Measurements from ENCODE around the gene PAX7.
A peak's percentile ranks its signal among the peaks of the same experiment; 100 is the strongest.
"Not testable (repeated sequence)": the region's sequence is repeated elsewhere in the genome, so short reads cannot be mapped to it uniquely, and the experiment has no call there.

Gene PAX7

DNA sequence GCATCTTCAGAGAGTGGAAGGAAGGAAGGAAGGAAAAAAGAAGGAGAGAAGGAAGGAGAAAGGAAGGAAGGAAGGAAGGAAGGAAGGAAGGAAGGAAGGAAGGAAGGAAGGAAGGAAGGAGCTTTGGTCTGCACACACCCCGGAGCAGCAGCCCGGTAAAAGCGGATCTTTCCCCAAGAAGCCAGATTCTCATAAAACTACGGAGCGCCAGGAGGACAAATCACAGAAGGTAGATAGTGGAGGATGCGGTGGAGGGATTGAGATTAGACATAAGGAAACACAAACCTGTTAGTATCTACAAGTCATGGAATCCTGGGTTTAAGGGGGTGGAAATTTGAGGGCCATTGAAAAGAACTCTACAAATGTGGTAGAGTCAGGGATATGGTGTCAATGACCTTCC lies 36.7 kb downstream of the PAX7 start:
- no peak for DNase-seq

DNA sequence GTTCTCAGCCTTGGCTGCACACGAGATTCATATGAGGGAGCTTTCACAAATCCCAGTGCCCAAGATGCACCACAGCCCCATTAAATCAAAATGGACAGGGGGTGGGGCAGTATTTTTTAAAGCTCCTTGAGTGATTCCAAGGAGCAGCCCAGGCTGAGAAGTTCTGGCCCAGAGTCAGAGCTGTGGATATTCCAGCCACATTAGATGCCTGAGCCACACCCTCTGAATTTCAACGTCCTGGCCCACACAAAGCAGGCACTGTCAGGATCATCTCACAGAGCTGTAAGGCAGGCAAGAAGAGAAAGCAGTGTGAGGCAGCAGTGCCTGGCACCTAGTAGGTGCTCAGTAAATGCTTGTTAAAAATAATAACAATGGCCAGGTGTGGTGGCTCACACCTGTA lies 37.4 kb downstream of the PAX7 start:
- DNase-seq, result no peak

DNA sequence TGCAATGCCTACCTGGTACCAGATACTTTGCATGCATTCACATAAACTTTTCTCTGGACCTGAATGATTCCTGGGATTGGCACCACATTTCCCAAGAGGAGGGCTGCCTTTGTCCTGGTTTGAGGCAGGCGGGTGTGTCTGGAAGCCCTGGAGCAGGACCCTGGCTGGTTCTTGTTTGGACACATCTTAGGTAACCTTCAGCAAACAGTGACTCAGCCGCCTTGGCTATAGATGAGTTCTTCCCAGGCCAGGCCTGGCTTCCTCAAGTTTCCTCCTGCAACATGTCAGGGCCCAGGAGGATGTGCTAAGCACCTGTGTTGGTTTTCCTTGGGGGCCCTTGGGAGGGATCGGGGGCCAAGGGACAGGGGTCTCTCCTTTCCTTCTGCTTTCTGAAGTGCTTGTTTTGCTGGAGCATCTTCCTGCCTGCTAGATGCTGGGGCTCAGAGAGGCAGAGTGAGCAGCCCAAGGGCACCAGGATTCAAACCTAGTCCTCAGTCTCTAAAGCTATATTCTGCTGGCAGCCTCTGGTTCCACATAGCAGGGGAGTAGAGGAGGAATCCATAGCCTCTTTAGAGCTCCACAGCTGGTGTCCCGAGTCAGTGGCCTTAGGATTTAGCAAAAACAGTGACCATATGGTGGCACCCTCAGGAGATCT lies 38.2 kb downstream of the PAX7 start:
- no peak for DNase-seq

DNA sequence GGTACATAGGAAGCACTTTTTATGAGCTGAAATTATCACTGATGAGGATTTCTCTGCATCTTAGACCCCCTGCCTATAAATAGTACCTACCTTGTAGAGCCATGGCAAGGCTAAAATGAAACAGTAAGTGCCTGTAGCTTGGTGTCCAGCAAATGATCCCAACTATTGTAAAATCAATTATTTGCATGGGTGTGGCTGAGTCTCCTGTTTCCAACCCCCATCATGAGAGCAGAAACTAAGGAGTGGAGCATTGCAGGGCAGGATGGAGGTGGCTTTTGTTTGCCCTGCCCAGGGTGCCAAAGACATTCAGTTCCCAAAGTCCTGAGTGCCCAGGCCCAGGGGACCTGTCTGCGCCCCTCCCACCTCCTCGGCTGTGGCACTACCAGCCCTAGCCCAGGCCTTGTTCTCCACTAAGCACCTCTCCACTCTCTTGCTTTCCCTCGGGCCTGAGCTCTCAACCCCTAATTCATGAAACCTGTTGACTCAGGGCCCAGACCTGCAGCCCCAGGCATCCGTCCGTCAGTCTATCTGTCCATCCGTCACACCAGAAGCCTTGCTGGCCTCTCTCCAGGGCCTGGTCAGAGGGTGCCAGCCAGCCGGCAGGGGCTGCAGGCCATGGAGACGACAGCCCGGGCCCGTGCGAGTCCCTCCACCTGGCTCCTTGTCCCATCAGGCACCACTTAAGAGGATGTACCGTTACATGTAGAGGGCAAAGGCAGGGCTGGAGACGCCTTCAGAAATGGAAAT lies 39.6 kb downstream of the PAX7 start:
- DNase-seq, result no peak

DNA sequence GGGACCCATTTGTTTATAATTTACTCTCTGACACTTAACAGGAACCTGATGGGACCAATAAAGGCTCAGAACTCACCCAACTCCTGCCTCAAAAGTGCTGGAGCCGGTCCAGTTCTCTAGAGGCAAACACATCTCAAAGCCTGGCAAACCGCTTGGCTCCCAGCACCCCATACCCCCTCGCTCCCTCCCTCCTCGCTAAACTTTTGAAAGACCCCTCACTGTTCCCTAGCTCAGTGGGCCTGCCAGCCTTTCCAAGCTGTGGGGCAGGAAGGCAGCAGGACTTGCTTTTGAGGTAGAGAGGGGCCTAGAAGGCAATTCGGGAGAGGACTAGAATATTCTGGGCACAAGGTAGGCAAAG lies 40.2 kb downstream of the PAX7 start:
- DNase-seq, result no peak

- no peak for DNase-seq
Measured at GRCh38 chr1:18673976-18674375, 43.3 kb downstream of the PAX7 start.

GRCh38 chr1:18676332-18676781 lies 45.7 kb downstream of the PAX7 start:
- no peak for DNase-seq

- DNase-seq, result peak; percentile 58
Measured at GRCh38 chr1:18681423-18681835, 50.8 kb downstream of the PAX7 start.

DNA sequence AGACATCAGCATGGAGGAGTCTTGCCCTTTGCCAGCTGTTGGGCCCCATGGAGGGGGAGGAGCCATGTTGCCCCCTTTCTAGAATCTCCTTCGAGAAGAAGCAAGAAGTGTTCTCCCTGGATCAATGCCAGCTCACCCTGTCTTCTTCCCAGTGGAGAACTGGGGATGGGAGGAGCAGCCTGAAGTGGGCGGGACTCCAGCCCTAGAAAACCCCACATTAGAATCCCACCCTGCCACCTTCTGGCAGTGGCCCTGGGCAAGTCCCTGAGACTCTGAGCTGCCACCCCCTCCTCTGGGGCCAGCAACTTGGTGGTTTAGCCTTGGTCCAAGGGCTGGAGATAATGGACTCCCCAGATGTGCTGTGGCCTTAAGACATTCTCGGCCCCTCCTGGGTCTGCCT lies 51.7 kb downstream of the PAX7 start:
- no peak for DNase-seq

- no peak for DNase-seq
Measured at GRCh38 chr1:18684303-18684702, 53.7 kb downstream of the PAX7 start.

DNA sequence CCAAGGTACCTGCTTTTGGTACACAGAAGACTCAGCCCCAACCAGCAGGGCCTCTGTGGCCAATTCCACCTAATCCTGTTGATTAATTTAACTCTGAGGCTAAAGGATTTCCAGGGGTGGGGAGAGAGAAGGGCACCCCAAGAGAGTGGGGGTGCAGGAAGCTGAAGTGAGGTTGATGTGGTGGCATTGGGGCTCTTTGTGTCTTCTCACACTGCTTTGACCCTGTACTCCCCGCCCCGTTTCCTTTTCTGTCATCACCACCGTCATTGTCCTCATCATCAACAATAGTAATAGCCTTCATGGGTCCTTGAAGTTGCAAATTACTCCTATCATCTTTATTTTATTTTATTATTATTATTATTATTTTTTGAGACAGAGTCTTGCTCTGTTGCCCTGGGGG lies 55.9 kb downstream of the PAX7 start:
- no peak for DNase-seq

DNA sequence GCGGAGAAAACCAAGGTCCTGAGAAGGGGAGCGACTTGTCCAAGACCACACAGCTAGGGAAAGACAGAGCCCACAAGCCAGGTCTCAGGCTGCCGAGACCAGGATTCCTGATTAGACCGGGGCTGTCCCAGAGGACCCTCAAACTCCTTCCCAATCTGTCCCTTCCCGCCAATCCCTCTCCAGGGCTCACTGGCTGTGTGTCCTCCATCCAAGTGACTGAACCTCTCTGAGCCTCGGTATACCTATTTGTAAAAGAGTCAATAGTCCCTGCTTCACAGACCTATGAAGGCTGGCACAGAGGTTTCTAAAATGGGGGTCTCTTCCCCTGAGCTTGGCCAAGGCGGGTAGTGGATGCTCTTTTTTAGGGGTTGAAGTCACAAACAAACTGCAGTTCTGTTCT lies 56.6 kb downstream of the PAX7 start:
- DNase-seq, result no peak

GRCh38 chr1:18691648-18692047 lies 61.0 kb downstream of the PAX7 start:
- DNase-seq, result no peak

- DNase-seq, result no peak
Measured at GRCh38 chr1:18693256-18694098, 62.8 kb downstream of the PAX7 start.

DNA sequence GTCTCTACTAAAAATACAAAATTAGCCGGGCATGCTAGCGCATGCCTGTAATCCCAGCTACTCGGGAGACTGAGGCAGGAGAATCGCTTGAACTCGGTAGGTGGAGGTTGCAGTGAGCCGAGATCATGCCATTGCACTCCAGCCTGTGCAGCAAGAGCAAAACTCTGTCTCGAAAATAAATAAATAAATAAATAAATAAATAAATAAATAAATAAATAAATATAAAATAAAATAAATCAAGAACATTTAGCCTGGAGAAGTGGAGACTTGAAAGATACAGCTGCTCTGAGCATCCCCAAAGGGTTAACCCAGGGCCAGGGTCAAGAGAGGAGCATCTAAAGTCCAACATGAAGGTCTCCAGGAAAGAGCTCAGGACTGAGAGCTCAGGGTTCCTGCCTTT lies 63.6 kb downstream of the PAX7 start:
- DNase-seq, result not testable (repeated sequence)

DNA sequence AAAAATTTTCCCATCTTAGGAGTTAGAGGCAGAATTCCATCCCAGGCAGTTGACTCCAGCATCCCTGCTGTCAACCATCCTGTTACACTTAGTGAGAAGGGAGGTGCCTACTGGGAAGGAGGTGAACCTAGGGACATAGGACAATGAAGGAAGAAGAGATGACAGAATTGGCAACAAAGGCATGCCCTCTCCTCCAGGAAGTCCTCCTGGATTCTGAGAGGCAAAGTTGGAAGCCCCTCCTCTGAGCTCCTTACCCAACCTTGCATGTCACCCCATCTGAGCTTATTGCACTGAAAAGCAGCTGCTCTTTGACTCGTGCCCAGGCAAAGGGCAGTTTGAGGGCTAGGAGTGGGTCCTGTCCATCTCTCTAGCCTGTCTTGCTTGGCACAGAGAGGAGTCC lies 66.9 kb downstream of the PAX7 start:
- DNase-seq, result no peak

- no peak for DNase-seq
Measured at GRCh38 chr1:18700530-18700929, 69.9 kb downstream of the PAX7 start.

- DNase-seq, result no peak
Measured at GRCh38 chr1:18701183-18701582, 70.5 kb downstream of the PAX7 start.

DNA sequence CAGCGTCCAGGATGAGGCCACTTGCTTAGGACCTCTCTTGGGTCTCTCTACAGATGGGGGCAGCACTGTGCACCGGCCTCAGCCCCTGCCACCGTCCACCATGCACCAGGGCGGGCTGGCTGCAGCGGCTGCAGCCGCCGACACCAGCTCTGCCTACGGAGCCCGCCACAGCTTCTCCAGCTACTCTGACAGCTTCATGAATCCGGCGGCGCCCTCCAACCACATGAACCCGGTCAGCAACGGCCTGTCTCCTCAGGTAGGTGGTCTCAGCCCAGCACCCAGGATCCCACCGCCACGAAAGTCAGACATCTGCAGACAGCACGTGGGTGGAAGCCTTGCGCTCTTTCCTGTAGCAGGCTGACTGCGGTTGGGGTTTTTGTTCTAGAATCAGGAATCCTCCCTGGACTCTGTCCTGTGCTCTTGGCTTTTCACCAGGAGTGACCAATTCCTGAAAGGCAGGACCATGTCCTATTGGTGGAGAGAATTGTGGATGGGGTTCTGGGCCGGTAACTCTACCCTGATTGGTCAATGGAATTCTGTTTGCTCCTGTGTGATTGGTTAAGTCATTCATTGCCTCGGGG lies 72.5 kb downstream of the PAX7 start:
- DNase-seq, result no peak

DNA sequence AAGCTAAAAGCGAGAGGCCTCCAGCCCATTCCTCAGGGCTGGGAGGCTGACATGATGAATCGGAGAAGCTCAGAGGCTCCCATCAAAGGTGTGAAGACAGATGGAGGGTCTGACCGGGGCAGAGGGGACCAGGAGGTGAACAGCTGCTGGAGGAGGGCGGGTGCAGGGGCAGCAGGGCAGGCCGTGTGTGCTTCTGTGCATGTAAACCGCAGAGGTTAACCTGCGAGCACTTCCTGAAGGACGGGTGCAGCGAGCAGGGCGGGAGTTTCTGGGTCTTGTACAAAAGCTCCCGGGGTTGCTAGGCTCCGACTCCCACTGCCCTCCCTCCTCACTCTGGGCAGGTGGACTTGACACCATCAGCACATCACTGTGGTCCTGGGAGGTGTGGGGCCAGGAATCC lies 75.2 kb downstream of the PAX7 start:
- no peak for DNase-seq

DNA sequence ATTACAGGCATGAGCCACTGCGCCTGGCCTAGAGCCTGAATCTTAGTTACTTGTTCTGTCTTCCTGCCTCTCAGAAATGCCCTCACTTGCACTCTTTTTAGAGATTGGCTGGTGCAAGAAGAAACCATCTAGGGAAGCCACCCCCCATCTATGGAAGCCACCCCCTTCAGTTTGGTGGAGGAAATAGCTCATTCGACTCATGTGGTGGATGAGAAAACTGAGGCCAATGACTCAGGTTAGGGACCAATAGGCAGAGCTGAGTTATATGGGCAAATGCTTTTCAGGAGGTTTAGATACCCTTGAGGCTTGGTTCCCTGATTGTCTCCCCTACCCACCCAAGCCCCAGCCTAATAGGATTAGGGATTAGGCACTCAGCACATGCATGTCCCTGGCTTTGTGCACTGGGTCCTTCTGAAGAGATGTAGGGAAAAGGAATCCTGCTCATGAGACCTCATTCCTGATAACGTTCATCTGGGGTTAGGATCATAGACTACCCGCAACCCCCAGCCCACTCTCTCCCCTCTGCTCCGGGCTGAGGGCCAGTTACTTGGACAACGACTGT lies 77.1 kb downstream of the PAX7 start:
- no peak for DNase-seq

GRCh38 chr1:18710002-18710401 lies 79.4 kb downstream of the PAX7 start:
- DNase-seq, result no peak

- no peak for DNase-seq
Measured at GRCh38 chr1:18711003-18711402, 80.4 kb downstream of the PAX7 start.

All from NCI-H1048 (cell line).